Panc1 (cell line): ENCODE results near the gene ATP11C. TPM values are rescaled to one million over a fixed set of nuclear protein-coding genes. Genes with fewer than 3 reads are reported as not detected.
"Not testable (repeated sequence)": the region's sequence is repeated elsewhere in the genome, so short reads cannot be mapped to it uniquely, and the experiment has no call there.

Source experiments
- ATAC-seq: fragments of 200-7000 bp; cut with Tn5 transposase; 2 replicates; pipeline ENCODE4 v1.9.1; 2020; ENCODE audit warnings: mild to moderate bottlenecking, moderate library complexity
- BruUV-seq: library from RNA; stranded (reverse); fragments of 400-500 nt; replicated peaks from 2 replicates; lab custom pipeline; 2021; lab: Mats Ljungman, UMichigan
- CTCF ChIA-PET: fragments of 300-600 bp; sonication (Branson Sonifier 250); formaldehyde crosslinking; loops from one replicate; lab custom pipeline; 2022; ENCODE audit warnings: antibody characterized with exemption; lab: Charles Lee
- POLR2A ChIA-PET: fragments of 300-600 bp; sonication (Branson Sonifier 250); formaldehyde crosslinking; loops from one replicate; lab custom pipeline; 2022; ENCODE audit warnings: antibody characterized with exemption; lab: Charles Lee
- DNase-seq: peaks from one replicate; pipeline ENCODE4 v3.0.0-alpha.2; 2010; ENCODE audit warnings: low read depth, low spot score
- H3K27ac ChIP-seq: 2 replicates; pipeline ENCODE4 v1.5.1; 2011; ENCODE audit warnings: mild to moderate bottlenecking, low read length, inconsistent platforms
- H3K27me3 ChIP-seq: fragments of 200-500 bp; sonication (Bioruptor generic); 2 replicates; pipeline ENCODE4 v1.6.0; 2014; ENCODE audit warnings: low read length, inconsistent platforms; ENCODE audit not compliant: control insufficient read depth, insufficient read depth
- H3K36me3 ChIP-seq: fragments of 200-500 bp; sonication (Bioruptor generic); 2 replicates; pipeline ENCODE4 v1.5.1; 2014; ENCODE audit warnings: inconsistent platforms, mild to moderate bottlenecking, low read length, moderate library complexity; ENCODE audit not compliant: control insufficient read depth, insufficient read depth
- H3K4me1 ChIP-seq: 2 replicates; pipeline ENCODE4 v1.5.1; 2011; ENCODE audit warnings: inconsistent platforms, mild to moderate bottlenecking, low read length, moderate library complexity; ENCODE audit not compliant: control insufficient read depth, insufficient read depth
- H3K4me3 ChIP-seq, 2 experiments: 2 replicates each; pipeline ENCODE4 v1.5.1; 2011 to 2012; ENCODE audit warnings: low read depth in 2 of 2, low read length in 2 of 2, mild to moderate bottlenecking in 2 of 2, inconsistent platforms in 1 of 2, moderate library complexity in 1 of 2
- H3K9me3 ChIP-seq: fragments of 200-500 bp; sonication (Bioruptor generic); 2 replicates; pipeline ENCODE4 v1.5.1; 2014; ENCODE audit warnings: low read depth, mild to moderate bottlenecking, inconsistent platforms, low read length, moderate library complexity; ENCODE audit not compliant: control insufficient read depth, insufficient read depth
- CTCF ChIP-seq: fragments of 450-650 bp; IDR thresholded peaks from 2 replicates; pipeline ENCODE4 v1.5.1; 2017; ENCODE audit warnings: mild to moderate bottlenecking
- POLR2AphosphoS5 ChIP-seq: IDR thresholded peaks from 2 replicates; pipeline ENCODE4 v1.6.1; 2012; ENCODE audit warnings: mild to moderate bottlenecking, low read depth, low read length, moderate library complexity
- REST ChIP-seq, 2 experiments: IDR thresholded peaks; 2 replicates each; pipeline ENCODE4 v1.6.1; 2011 to 2012; ENCODE audit warnings: low read depth in 2 of 2, control low read depth in 1 of 2, low read length in 1 of 2, mild to moderate bottlenecking in 1 of 2, moderate library complexity in 1 of 2; ENCODE audit not compliant: insufficient read depth in 1 of 2
- SIN3A ChIP-seq: IDR thresholded peaks from 2 replicates; pipeline ENCODE4 v1.6.1; 2012; ENCODE audit warnings: low read depth, mild to moderate bottlenecking, low read length, moderate library complexity, borderline replicate concordance; ENCODE audit not compliant: insufficient read depth
- TCF7L2 ChIP-seq: IDR thresholded peaks from 2 replicates; pipeline ENCODE4 v1.6.1; 2011; ENCODE audit warnings: mild to moderate bottlenecking, low read depth, low read length, inconsistent platforms
- in situ Hi-C: cut with HindIII; loops from 2 replicates; pipeline ENCODE4 v1.10.0; 2016; ENCODE audit warnings: low sequenced_read_pairs, low pct_unique_long_range_greater_than_20kb
- intact Hi-C: fragments of 100-400 bp; cut with micrococcal nuclease; formaldehyde crosslinking; loops from one replicate; pipeline ENCODE4 v1.10.0; 2022; ENCODE audit not compliant: unreplicated experiment
- microRNA-seq: library from miRNA; unstranded; fragments of <30 nt; microRNA quantifications from one replicate; pipeline ENCODE4 v1.1.0, GENCODE V29; 2020; ENCODE audit not compliant: unreplicated experiment
- total RNA-seq: library from RNA; stranded (reverse); gene quantifications from one replicate; pipeline ENCODE4 v1.2.1, GENCODE V29; 2021; ENCODE audit not compliant: unreplicated experiment

ATP11C gene
- total RNA-seq, 1 experiment from 2014 or later: 61.3 TPM

DNA sequence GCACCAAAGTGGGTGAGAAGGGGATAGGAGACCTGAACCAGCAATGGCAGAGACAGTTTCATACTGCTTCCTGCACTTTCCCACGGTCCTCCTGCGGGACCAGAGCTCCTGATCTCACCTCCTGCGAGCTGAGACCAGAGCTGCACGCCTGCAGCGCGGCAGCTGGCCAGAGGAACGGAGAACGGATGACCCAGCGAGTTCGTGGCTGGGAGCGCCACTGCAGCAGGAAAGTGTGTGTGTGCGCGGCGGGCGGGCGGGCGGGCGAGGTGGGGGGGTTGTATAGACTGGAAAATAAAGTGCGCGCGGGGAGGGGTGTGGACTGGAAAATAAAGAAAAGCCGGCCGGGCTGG is 241.4 kb downstream of the ATP11C start:
- no peak for TF ChIP-seq POLR2AphosphoS5
- TF ChIP-seq REST (IDR thresholded peaks at IDR 0.05; ENCODE audit: insufficient read depth in 1 of 2, low read depth in 2 of 2, low read length in 1 of 2): no peak
- no peak for TF ChIP-seq TCF7L2
- no peak for TF ChIP-seq CTCF
- no peak for TF ChIP-seq SIN3A
- intact Hi-C loops (no loop called here), in situ Hi-C loops (no loop called here)
- no peaks in the 10 kb centered on the region for H3K36me3 ChIP-seq
- H3K27me3 ChIP-seq: peaks cover 10% of the 10 kb centered on the region
- no TSS peak for BruUV-seq
- DNase-seq: no peak
- H3K27ac ChIP-seq: no peak overlapping the region
- ChIA-PET CTCF (no interaction called here), POLR2A (no interaction called here)
- ATAC-seq: peak; percentile 44
- H3K9me3 ChIP-seq: no peaks in the 10 kb centered on the region
- peak overlapping the region; percentile 43 to 62 for H3K4me3 ChIP-seq
- H3K4me1 ChIP-seq: no peaks in the 10 kb centered on the region

- BruUV-seq, ATAC-seq, H3K36me3 ChIP-seq, CTCF ChIA-PET, H3K27ac ChIP-seq, intact Hi-C loops, H3K4me3 ChIP-seq, H3K9me3 ChIP-seq, POLR2A ChIA-PET, H3K27me3 ChIP-seq, in situ Hi-C loops, DNase-seq, H3K4me1 ChIP-seq: not testable (repeated sequence)
Measured at GRCh38 chrX:139685175-139685574, 247.7 kb downstream of the ATP11C start.

DNA sequence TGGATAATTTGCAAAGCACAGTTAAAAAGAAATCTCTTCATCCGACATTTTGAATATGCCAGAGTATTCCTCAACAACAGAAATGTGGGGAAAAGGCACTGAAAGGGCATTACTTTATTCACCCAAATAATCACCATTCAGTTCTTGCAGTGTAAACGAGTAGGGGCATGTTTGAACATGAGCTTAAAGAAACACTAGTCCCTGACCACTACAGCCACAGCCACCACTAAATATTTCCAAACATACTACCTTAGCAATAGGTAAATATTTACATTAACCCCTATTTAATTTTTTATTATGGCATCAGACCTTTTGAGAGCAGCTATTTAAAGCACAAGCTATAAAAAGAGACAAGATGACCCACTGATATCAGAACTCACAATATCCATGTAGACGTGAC is 252.5 kb downstream of the ATP11C start:
- ATAC-seq (no peak), DNase-seq (no peak)
- ChIA-PET POLR2A (no interaction called here), CTCF (no interaction called here)
- Histone ChIP-seq H3K4me1 (no peaks in the 10 kb centered on the region), H3K9me3 (no peaks in the 10 kb centered on the region), H3K4me3 (no peak overlapping the region), H3K27ac (no peak overlapping the region), H3K36me3 (no peaks in the 10 kb centered on the region), H3K27me3 (no peaks in the 10 kb centered on the region)
- intact Hi-C loops (no loop called here), in situ Hi-C loops (no loop called here)
- no peak for TF ChIP-seq TCF7L2
- no TSS peak for BruUV-seq

Small RNA genes within 50 kb of the gene (microRNA-seq; reads per million reads assigned to microRNA genes)
- gene MIR505: 396 reads per million, percentile 71 among the genes with 10 or more reads in this experiment

Other genes starting within 250 kb of the ATP11C start
- gene MCF2, start 224.9 kb downstream of the ATP11C start, total RNA-seq: 0.31 TPM
- gene CXorf66, start 32.5 kb upstream of the ATP11C start, total RNA-seq: not detected